Posterior vena cava (tissue), 2 donors: Measurements from ENCODE around the gene DUSP5. TPM values are rescaled to one million over a fixed set of nuclear protein-coding genes. Genes with fewer than 3 reads are reported as not detected.

Experiments
- DNase-seq: peaks from one replicate; pipeline ENCODE4 v3.0.0-alpha.2; 2020; ENCODE audit warnings: low spot score
- intact Hi-C, 2 donors: fragments of 100-400 bp; cut with DNase I; formaldehyde crosslinking; loops; one replicate each; pipeline versions ENCODE4 v1.14.1 to v1.14.2; 2022 to 2023
- total RNA-seq, 2 donors: library from RNA; stranded (reverse); fragmentation: NEBNext Ultra II Directional; extraction: Animal tissue kit (Norgen Biotek cat#: 25700); gene quantifications; one replicate each; pipeline ENCODE4 v1.2.1, GENCODE V29; 2021
- donor health status: DM: yes; HTN: yes; CAD: no.
- donor health status: DM: yes; HTN: yes; CAD: no.

Gene DUSP5
- total RNA-seq, 2 donors from 2014 or later = 8.5 to 23.2 TPM

DNA sequence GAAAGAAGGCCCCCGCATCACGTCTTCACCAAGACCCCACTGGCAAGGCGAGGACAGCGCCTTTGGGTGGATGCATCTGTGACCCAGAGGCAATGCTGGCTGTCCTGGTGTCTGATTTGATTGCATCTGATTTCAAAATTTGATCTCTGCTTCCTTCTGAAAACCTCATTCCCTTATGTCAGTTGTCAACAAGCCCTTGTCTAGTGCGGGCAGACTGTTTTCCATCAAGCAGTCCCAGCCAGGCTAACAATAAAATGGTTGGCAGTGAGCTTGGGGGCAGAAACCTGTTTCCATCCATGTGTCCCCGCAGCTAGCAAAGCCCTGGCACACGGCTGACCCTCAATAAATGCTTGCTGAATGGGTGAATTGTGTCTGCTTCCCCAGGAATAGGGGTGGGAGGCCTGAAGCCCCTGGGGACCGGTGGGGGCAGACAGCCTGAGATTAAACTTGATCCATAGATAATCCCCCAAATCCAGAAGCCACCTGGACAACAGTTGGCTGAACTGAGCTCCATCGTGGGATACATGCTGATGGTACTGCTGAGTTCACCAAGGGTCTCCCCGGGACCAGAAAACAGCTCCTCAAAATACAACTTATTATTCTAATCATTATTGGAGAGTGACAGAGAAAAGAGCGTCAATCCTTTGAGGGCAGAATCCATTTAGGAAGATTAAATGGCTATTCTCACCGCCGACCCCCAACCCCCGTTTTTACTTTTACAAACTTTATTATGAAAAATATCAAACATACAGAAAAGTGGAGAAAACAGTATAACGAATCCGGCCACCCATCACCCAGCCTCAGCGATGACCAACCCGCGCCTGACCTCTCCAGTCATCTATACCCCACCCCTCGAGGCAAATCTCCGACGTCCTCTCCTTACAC, 912 bp upstream of the DUSP5 start:
- DNase-seq = no peak
- intact Hi-C loops = loop anchor here in 1 of 2 donors (10.0 kb wide), 1 partner anchor 82 kb away; no protein-coding TSS in a partner anchor

DNA sequence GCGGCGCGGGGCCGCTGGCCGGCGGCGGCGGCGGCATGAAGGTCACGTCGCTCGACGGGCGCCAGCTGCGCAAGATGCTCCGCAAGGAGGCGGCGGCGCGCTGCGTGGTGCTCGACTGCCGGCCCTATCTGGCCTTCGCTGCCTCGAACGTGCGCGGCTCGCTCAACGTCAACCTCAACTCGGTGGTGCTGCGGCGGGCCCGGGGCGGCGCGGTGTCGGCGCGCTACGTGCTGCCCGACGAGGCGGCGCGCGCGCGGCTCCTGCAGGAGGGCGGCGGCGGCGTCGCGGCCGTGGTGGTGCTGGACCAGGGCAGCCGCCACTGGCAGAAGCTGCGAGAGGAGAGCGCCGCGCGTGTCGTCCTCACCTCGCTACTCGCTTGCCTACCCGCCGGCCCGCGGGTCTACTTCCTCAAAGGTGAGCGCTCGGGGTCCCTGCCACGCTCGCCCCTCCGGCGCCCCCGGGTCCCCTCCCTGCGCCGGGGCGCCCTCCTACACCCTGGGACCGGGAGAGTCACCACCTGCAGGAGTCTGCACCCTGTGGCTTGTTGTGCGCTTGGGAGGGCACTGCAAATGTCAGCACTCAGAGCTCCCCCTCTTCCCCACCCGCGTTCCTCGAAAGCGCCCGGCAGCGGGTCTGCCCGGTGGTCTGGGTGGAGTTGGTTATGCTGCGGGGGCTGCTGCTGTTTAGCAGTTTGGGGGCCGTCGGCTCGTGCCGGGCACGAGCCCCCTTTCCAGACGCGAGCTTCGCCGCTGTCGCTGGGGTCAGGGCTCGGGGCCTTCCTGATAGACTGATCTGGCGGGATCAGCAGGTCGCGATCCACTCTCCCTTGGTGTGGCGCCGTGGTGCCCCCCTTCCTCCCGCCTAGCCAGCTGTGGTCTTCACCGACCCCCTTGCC, 627 bp downstream of the DUSP5 start:
- intact Hi-C loops = loop anchor here in 1 of 2 donors (10.0 kb wide), 1 partner anchor 84 kb away; no protein-coding TSS in a partner anchor
- peak; percentile 88 for DNase-seq

DNA sequence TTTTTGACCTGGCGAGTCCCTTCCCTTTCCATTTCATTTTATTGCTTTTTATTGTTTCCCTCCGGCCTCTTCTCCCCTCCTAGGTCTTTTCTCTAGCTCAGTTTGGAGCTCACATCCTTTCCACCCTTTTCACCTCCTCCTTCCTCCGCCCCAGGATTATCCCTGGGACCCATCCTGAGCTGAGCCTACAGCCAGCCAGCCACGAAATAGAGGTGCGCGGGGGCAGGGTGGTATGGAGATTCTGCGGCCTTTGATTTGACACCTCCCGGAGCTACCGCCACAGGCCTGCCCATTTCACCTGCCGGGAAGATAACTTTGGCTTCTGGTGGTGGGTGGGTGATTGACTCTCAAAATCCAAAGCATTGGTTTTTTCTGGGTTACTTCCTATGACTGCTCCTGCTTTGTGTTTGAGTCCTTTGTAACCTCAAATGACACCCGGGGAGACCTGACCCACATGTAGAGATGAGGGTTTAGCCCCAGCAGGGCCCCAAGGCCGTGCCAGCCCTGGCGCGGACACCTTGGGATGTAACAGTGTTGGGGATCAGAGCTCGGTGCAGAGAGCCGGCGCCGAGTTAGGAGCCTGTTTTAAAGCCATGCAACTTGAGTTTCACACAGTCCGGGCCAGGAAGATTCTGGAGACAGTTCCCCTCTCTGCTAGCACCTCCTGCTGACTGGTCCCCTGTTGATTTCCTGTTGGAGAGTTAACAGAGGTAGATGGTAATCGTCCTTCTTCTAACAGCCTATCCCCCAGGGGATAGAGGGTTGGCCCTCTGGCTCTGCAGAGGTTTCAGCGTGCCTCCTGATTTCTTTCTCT, 1.5 kb downstream of the DUSP5 start:
- DNase-seq = no peak
- intact Hi-C loops = loop anchor here in 1 of 2 donors (10.0 kb wide), 1 partner anchor 84 kb away; no protein-coding TSS in a partner anchor

DNA sequence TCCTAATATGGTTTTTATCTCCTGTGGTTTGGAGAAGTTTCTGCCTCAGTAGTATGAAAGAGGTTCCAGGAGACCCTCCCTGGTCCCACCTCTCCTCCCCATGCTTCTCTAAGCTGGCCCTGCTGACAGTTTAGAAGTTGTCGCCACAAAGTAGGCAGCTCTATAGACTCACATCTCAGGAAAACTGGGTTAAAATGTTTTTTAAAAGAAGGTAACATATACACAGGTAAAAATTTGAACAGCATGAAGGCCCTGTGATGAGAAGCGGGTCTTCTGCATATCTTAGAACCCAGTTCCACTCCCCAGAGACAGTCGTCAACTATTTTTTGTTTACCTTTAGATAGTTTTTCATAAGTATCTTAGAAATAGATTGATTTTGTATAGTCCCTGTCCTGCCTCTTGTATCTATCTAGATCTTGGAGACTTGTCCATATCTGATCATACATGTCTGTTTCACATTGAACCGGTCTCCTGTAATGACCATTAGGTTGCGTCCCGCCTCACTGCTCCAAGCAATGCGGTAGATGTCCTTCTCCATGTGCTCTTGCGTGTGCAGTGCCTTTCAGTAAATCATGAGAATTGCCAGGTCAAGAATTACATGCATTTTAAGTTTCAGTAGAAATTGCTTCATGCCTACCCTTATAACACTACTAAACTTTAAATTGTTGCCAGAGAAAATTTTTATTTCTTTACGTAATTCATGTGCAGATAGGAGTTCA, 2.2 kb downstream of the DUSP5 start:
- intact Hi-C loops = loop anchor here in 1 of 2 donors (10.0 kb wide), 1 partner anchor 85 kb away; no protein-coding TSS in a partner anchor

DNA sequence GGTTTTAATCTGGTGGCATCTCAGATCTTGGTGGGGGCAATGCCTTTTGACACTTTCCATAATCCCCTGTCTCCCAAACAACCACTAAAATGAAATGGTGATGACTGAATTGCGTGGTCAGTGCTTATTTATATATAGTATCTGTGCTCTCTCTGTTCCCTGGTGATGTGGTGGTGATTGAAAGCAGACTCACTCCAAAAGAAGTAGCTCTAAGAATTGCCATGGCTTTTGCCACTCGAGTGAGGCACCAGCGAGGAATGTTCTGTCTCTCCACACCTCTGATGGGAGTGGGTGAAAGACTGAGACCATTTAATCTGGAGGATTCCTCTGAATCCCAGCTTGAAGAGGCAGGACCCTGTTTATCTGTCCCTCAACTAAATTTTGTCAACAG, 2.8 kb downstream of the DUSP5 start:
- intact Hi-C loops = no loop called here
- DNase-seq = no peak

More for the DNA sequence above, 2.2 kb downstream of the DUSP5 start:
- no peak for DNase-seq

DNA sequence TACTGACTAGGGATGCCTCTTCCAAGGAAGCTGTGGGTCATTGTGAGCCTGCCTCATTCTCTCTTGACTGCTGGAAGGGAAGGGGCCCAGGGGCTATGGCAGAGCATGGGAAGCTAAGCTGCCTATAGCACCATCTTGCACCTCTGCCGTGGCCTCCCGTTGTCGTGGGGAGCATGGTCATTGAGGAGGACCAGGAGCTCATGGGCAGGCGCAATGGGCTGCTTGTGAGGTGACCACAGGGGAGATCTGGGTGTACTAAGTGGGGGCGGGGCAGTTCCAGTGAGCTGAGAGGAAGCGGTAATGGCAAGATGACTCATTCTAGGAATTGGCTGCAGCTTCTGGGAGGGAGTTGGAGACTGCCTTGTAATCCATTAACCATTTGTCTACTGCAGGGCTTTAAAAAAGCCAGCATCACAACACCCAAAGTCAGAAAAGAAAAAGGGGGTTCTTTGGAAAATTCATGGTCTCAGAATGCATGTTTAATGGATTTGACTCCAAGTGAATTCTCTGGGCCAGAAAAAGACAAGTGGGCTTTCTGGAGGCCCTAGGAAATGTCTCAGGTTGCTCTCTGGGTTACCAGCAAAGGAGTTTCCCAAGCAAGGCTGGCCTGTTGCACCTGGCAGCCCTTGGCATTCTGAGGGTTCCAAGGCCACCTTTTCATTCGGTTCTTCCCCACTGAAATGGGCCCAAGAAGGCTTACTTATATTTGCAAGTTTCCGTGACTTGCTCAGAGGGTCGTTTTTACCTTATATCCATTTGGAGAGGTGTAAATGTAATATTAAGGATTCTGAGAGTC, 3.6 kb downstream of the DUSP5 start:
- DNase-seq = peak; percentile 94
- intact Hi-C loops = no loop called here

DNA sequence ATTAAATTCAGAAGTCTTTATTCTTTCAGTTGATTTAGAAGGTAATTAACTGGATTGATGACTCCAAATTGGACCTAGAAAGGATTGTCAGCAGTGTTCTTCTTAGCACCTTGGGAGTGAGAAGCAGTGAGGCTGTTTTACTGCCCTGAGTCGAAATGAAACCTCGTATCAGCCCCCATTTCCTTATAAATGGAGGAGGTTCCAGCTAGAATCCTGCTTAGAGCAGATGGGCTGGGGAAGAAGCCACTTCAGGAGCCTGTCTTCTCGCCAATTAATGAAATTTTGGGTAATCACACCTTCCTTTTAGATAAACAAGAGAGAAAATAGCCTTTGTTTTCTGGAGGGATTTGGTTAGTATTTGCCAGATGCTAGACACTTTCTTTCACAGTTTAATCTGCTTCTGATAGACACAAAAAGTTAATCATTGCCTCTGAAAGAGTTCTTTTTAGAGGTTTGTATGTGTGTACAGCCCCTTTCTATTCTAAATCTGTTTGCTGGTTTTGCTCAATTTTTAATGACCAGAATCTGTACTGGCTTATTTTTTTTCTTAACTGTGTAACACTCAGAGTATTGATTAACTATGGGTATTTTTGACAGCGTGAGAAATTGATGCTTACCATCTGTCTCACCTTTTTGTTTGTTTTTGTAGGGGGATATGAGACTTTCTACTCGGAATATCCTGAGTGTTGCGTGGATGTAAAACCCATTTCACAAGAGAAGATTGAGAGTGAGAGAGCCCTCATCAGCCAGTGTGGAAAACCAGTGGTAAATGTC, 4.6 kb downstream of the DUSP5 start:
- DNase-seq = no peak
- intact Hi-C loops = no loop called here

DNA sequence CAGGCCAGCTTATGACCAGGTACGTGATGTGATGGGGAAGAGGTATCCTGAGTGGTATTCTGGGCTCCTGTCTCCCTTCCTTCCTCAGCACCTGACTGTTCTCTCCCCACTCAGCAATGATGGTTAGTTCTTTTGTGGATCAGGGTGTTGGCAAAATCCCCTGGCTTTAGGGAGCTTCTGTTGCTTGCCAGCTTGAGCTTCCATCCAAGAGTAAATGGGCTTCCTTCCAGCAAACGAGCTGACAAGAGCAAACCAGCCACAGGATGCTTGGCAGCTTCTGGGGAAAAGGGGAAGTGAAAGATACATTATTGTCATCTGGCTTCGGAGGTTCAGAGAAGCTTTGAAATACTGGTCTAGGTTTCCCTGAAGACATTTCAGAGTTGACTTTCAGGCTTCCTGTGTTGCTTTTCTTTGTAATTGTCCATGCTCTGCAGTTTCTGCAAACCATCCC, 5.2 kb downstream of the DUSP5 start:
- no peak for DNase-seq
- intact Hi-C loops = no loop called here

DNA sequence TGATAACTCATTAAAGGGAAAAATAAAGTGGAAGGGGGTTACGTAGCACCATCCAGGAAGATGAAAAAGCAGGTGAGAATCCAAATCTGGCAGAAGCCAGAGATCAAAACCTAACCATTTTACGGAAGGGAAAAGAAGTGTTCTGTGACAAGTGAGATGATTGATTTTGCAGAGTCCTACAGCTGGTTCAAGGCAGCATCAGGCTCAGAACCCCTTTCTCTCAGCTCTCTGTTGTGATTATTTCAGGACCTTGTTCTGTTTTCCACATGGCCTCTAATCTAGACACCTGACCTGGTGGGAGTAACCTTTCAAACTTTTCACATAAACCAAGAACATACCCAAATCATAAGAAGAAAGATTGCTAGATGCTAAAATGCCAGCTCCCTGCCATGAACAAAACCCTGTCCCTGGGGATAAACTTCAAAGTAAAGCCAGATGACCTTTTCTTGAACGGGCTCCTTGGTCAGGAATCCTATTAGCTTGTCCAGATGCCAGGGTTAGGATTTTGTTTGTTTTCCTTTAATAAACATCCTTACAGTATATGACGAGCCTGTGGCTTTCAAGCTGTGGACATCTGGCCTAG, 5.9 kb downstream of the DUSP5 start:
- intact Hi-C loops = no loop called here
- no peak for DNase-seq

DNA sequence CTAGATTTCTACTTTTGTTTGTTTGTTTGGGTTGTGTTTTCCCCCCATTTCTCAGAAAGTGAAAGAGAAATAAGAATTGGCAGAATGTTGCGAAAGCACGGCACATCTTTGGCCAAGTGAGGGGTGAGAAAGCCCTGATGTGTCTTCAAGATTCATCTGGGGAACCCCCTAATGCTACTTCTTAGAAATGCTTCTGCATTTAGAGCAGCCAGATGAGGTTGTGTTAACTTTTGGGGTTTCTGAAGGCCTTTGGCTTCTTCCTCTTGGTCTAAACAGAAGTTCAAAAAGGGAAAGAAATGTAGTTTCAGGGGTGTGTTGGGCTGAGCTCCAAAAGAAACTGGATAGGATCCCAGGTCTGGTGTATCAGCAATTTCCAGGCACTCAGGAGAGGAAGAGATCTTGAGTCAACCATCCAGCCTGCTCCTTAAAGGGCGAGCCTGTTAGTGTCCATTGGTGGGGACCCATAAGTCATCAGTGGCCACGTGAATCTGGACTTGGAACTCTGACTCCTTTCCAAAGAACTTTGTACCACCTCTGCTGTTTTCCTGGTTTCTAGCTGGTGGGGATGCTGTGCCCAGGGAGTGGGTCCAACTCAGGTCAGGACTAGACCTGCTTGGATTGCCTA, 6.5 kb downstream of the DUSP5 start:
- DNase-seq = no peak
- intact Hi-C loops = no loop called here

DNA sequence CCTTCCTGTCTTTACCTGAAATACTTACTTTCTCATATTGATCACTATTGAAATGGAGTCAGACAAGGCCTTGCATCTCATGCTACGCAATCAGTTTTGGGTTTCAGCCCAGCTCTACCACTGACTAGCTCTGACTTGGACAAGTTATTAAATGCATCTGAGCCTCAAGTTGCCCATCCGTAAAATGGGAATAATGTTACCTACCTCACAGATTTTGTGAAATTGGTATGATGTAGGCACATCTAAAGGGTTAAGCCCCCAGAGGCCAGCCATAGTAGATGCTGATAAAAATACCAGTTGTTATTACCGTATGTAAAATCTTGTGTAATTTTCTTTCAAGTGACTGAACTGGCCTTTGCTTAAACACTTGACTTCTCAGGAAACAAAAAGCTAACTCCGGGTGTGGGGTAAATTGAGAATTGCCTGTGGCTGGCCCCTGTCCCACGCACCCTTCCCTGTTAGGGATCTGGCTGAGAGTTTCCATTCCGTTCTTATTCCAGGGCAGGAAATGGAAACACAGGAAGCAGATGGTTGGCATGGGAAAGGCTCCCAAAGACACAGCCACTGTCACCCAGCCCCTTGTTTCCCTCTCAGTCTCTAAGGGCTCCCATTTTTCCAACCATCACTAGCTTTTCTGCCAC, 7.5 kb downstream of the DUSP5 start:
- intact Hi-C loops = no loop called here
- DNase-seq = no peak

DNA sequence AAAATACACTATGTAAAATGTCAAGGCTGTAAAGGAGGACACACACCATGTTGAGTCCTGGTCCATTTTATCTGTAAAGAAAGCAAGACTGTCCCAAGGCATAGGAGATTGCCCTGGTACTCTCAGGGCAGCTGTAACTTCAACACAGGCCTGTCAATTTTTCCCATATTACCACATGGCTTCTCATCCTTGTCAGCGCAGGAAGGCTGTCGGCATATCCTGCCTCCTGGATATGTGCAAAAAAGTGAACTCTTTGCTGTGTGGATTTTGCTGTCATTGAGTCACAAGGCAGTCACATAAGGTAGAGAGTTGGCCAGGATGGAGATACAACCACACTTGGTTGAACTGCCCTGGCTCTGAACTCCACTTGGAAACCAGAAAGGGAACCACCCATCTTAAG, 8.7 kb downstream of the DUSP5 start:
- intact Hi-C loops = no loop called here

DNA sequence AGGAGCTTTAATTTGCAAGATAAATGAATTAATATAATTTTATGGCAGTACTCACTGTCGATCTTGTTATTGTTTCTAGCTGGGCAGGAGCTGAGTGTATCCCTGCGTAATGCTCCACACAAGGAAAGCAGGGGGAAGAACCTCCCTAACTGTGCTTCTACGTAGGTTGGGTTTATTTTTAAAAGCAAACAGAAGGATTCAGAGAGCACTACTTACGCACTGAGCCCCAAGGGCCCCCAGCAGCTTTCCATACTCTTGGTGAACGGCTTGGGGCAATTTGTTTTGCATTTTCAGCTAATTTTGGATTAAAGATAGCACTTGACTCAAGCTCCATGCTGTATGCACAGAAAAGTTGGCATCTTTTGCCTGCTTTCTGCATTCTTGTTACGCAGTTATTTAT, 9.6 kb downstream of the DUSP5 start:
- intact Hi-C loops = no loop called here
- no peak for DNase-seq

More for the DNA sequence above, 8.7 kb downstream of the DUSP5 start:
- DNase-seq = no peak

DNA sequence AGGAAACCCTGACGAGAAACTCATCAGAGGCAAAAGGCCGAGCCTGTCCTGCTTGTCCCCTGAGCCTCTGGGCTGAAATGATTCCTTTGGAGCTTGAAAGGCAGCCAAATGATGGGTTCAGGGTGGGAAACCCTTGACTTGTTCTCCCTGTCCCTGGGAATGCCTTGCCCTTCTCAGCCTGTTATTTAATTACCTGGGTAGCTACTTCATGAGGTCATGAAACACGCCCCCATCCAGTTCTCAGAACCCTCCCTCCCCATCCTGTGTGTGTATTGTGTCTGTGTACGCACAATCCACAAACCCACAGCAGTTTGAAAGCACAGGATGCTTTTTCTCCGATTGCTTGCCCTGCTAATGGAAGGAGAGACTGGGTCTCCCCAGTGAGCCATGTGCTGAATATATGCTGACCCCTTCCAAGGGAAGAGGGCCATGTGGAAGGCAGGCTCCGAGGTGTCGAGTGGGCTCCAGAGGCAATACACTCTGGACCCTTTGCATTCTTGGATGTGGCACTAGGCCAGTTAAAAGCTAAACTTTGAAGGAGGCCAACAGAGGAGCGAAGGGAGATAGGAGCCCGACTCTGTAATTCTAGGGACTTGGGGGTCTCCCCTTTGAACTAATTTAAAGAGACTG, 10.6 kb downstream of the DUSP5 start:
- no peak for DNase-seq
- intact Hi-C loops = no loop called here

DNA sequence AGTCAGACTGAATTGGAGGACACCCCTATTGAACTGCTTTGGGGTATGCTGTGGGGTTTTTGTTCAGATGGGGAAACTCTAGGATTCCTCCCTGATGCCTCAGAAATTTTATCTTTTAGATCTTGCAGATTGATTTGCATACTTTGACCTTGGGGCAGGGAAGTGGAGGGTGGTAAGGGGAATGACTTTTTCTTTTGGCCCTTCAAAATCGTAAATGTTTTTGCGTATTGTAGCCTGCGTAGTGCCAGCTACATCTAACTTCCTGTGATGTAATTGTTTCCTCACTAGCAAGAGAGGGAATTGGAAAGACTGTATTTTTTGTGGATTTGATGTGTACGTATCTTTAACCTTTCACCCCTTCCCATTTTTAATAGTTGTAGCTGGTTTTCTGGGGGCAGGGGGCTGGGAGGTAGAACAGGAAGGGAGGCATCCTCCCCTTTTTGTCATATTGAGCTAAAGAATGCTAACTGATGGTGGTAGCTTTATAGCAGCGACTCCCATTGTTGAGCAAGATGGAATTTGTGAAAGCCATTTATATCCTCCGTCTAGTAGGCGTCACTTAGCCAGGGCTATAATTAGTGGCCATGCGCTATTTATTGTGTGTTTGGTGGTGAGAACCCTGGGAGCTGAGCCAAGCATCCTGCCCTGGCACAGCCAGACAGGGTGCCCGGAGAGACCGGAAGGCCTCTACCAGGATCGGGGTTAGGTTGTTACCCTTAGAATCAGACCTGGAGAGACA, 11.3 kb downstream of the DUSP5 start:
- intact Hi-C loops = no loop called here
- DNase-seq = no peak
